Neural cell (in vitro differentiated cells): Measurements from ENCODE around the gene GTF2F1. TPM values are rescaled to one million over a fixed set of nuclear protein-coding genes. Genes with fewer than 3 reads are reported as not detected.

Experiments used
- H2AFZ ChIP-seq: fragments of 200-600, 300-800 bp; sonication (generic), shearing (Covaris generic); 2 replicates; pipeline ENCODE4 v1.6.0; 2014; ENCODE audit warnings: low read depth, mild to moderate bottlenecking, antibody characterized with exemption, low read length, moderate library complexity
- H3F3A ChIP-seq: fragments of 200-600 bp; shearing (Covaris generic); 2 replicates; pipeline ENCODE4 v1.6.1; 2016; ENCODE audit warnings: mild to moderate bottlenecking, moderate library complexity, mixed read lengths, antibody characterized with exemption, low read length; ENCODE audit not compliant: insufficient read depth, poor library complexity, severe bottlenecking
- H3K27ac ChIP-seq: fragments of 200-600, 300-800 bp; sonication (generic), shearing (Covaris generic); 2 replicates; pipeline ENCODE4 v1.5.1; 2014; ENCODE audit warnings: mild to moderate bottlenecking, low read length, moderate library complexity
- H3K27me3 ChIP-seq: fragments of 300-800, 200-600 bp; sonication (generic), shearing (Covaris generic); 2 replicates; pipeline ENCODE4 v1.6.0; 2014; ENCODE audit warnings: mild to moderate bottlenecking, low read depth, low read length, moderate library complexity; ENCODE audit not compliant: insufficient read depth
- H3K36me3 ChIP-seq: fragments of 300-800, 200-600 bp; sonication (generic), shearing (Covaris generic); 2 replicates; pipeline ENCODE4 v1.5.1; 2014; ENCODE audit warnings: mild to moderate bottlenecking, antibody characterized with exemption, low read length, moderate library complexity; ENCODE audit not compliant: insufficient read depth
- H3K4me2 ChIP-seq: fragments of 300-800, 200-600 bp; sonication (generic), shearing (Covaris generic); 2 replicates; pipeline ENCODE4 v1.6.0; 2014; ENCODE audit warnings: mild to moderate bottlenecking, low read length
- H3K4me3 ChIP-seq: fragments of 300-800, 200-600 bp; sonication (generic), shearing (Covaris generic); 2 replicates; pipeline ENCODE4 v1.5.1; 2014; ENCODE audit warnings: mild to moderate bottlenecking, low read length, moderate library complexity
- H3K79me2 ChIP-seq: fragments of 200-600 bp; shearing (Covaris generic); replicated peaks from 2 replicates; pipeline ENCODE4 v1.6.0; 2014; ENCODE audit warnings: mild to moderate bottlenecking, low read length, moderate library complexity; ENCODE audit not compliant: insufficient read depth
- H3K9ac ChIP-seq: fragments of 300-800, 200-600 bp; sonication (generic), shearing (Covaris generic); 2 replicates; pipeline ENCODE4 v1.6.1; 2016; ENCODE audit warnings: mild to moderate bottlenecking, low read length, mixed read lengths
- H3K9me2 ChIP-seq: fragments of 200-600 bp; shearing (Covaris generic); 2 replicates; pipeline ENCODE4 v1.6.1; 2016; ENCODE audit warnings: mild to moderate bottlenecking, low read length, mixed read lengths; ENCODE audit not compliant: insufficient read depth
- H3K9me3 ChIP-seq: fragments of 200-600, 300-800 bp; sonication (generic), shearing (Covaris generic); 2 replicates; pipeline ENCODE4 v1.6.1; 2016; ENCODE audit warnings: mild to moderate bottlenecking, mixed run types, low read length, moderate library complexity, mixed read lengths
- H4K20me1 ChIP-seq: fragments of 200-600 bp; shearing (Covaris generic); 2 replicates; pipeline ENCODE4 v1.6.1; 2016; ENCODE audit warnings: mild to moderate bottlenecking, mixed run types; ENCODE audit not compliant: insufficient read depth
- EP300 ChIP-seq: fragments of 450-650 bp; conservative IDR thresholded peaks from 2 replicates; pipeline ENCODE4 v1.6.1; 2014; ENCODE audit warnings: antibody characterized with exemption, mild to moderate bottlenecking, moderate library complexity; ENCODE audit not compliant: poor library complexity, severe bottlenecking
- EZH2 ChIP-seq: fragments of 200-600, 300-800 bp; shearing (Covaris generic), sonication (generic); IDR thresholded peaks from 2 replicates; pipeline ENCODE4 v1.6.1; 2014; ENCODE audit warnings: antibody characterized with exemption, low read length, borderline replicate concordance, mild to moderate bottlenecking; ENCODE audit not compliant: insufficient read depth, poor library complexity, severe bottlenecking
- MXI1 ChIP-seq: fragments of 450-650 bp; conservative IDR thresholded peaks from 2 replicates; pipeline ENCODE4 v1.6.1; 2014; ENCODE audit warnings: antibody characterized with exemption, mild to moderate bottlenecking; ENCODE audit not compliant: poor library complexity, severe bottlenecking
- POLR2AphosphoS5 ChIP-seq: IDR thresholded peaks from 2 replicates; pipeline ENCODE4 v1.6.1; 2012
- RAD21 ChIP-seq: fragments of 450-650 bp; conservative IDR thresholded peaks from 2 replicates; pipeline ENCODE4 v1.6.1; 2014; ENCODE audit warnings: antibody characterized with exemption, mild to moderate bottlenecking, moderate library complexity
- SMC3 ChIP-seq: fragments of 450-650 bp; conservative IDR thresholded peaks from 2 replicates; pipeline ENCODE4 v1.6.1; 2014; ENCODE audit warnings: antibody characterized with exemption, mild to moderate bottlenecking, moderate library complexity; ENCODE audit not compliant: poor library complexity
- TAF1 ChIP-seq: IDR thresholded peaks from 2 replicates; pipeline ENCODE4 v1.6.1; 2012; ENCODE audit warnings: low read depth
- polyA plus RNA-seq: library from polyadenylated mRNA; depleted of rRNA; stranded (reverse); fragments of >200 nt; gene quantifications from 2 replicates; pipeline ENCODE4 v1.2.3, GENCODE V29; 2014
- TF ChIP-seq, protein P1 (sequence below): fragments of 450-650 bp; IDR thresholded peaks from 2 replicates; pipeline ENCODE4 v1.5.1; 2014; ENCODE audit warnings: antibody characterized with exemption, mild to moderate bottlenecking, moderate library complexity; ENCODE audit not compliant: poor library complexity, severe bottlenecking
- TF ChIP-seq, protein P2 (sequence below): IDR thresholded peaks from 2 replicates; pipeline ENCODE4 v1.6.1; 2012; ENCODE audit warnings: borderline replicate concordance

Gene GTF2F1
- polyA plus RNA-seq, 1 donor from 2014 or later: 53.9 TPM

DNA sequence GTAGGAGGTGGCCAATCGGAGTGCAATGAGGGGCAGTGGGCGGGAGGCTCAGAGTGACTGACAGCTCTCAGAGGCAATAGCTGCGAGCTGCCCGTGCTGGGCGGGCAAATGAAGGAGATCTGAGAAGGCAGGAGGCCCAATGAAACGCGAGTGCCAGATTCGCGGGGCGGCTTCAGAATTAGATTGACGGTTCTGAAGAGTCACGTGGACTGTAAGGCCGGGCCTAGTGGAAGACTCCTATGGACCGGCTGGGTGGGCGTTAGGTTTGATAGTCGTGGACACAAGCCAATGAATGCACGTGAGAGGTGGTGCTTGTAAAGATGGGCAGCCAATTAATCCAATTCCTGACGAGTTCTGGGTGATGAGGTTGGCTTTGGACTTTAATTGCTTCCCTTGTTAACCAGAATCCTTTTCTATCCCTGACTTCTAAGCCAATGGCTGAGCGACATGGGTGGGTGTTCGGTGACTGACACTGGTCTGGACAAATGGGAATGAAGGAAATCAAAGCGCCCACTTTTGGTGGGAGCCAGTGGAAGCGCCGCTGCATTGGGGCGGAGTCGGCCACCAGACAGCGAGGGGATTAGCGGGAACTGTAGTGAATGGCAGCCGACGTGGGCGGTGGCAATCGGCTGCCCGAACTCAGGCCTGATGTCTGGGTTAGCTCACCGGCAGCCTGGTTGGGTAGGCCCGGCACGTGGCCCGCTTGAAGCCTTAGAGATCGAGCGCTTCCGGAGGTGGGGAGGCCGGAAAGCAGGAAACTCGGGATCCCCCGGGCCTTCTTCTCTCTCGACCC lies 32.2 kb upstream of the GTF2F1 start:
- peak overlapping the region; percentile 54 for H3K4me3 ChIP-seq
- H3K36me3 ChIP-seq: no peaks in the 10 kb centered on the region
- H4K20me1 ChIP-seq: peaks cover 24% of the 10 kb centered on the region
- TF ChIP-seq TAF1 (no peak), POLR2AphosphoS5 (peak; percentile 66), EZH2 (no peak), EP300 (no peak), RAD21 (no peak), MXI1 (peak; percentile 42), SMC3 (peak; percentile 25)
- TF ChIP-seq, protein P1, sequence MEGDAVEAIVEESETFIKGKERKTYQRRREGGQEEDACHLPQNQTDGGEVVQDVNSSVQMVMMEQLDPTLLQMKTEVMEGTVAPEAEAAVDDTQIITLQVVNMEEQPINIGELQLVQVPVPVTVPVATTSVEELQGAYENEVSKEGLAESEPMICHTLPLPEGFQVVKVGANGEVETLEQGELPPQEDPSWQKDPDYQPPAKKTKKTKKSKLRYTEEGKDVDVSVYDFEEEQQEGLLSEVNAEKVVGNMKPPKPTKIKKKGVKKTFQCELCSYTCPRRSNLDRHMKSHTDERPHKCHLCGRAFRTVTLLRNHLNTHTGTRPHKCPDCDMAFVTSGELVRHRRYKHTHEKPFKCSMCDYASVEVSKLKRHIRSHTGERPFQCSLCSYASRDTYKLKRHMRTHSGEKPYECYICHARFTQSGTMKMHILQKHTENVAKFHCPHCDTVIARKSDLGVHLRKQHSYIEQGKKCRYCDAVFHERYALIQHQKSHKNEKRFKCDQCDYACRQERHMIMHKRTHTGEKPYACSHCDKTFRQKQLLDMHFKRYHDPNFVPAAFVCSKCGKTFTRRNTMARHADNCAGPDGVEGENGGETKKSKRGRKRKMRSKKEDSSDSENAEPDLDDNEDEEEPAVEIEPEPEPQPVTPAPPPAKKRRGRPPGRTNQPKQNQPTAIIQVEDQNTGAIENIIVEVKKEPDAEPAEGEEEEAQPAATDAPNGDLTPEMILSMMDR: peak; percentile 64
- TF ChIP-seq, protein P2, sequence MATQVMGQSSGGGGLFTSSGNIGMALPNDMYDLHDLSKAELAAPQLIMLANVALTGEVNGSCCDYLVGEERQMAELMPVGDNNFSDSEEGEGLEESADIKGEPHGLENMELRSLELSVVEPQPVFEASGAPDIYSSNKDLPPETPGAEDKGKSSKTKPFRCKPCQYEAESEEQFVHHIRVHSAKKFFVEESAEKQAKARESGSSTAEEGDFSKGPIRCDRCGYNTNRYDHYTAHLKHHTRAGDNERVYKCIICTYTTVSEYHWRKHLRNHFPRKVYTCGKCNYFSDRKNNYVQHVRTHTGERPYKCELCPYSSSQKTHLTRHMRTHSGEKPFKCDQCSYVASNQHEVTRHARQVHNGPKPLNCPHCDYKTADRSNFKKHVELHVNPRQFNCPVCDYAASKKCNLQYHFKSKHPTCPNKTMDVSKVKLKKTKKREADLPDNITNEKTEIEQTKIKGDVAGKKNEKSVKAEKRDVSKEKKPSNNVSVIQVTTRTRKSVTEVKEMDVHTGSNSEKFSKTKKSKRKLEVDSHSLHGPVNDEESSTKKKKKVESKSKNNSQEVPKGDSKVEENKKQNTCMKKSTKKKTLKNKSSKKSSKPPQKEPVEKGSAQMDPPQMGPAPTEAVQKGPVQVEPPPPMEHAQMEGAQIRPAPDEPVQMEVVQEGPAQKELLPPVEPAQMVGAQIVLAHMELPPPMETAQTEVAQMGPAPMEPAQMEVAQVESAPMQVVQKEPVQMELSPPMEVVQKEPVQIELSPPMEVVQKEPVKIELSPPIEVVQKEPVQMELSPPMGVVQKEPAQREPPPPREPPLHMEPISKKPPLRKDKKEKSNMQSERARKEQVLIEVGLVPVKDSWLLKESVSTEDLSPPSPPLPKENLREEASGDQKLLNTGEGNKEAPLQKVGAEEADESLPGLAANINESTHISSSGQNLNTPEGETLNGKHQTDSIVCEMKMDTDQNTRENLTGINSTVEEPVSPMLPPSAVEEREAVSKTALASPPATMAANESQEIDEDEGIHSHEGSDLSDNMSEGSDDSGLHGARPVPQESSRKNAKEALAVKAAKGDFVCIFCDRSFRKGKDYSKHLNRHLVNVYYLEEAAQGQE: peak; percentile 27
- H3F3A ChIP-seq: no peaks in the 10 kb centered on the region
- peak overlapping the region; percentile 41 for H2AFZ ChIP-seq
- H3K4me2 ChIP-seq: no peak overlapping the region
- peak overlapping the region; percentile 59 for H3K9ac ChIP-seq
- no peaks in the 10 kb centered on the region for H3K9me3 ChIP-seq
- H3K27me3 ChIP-seq: no peaks in the 10 kb centered on the region
- H3K79me2 ChIP-seq: peaks cover 35% of the 10 kb centered on the region
- H3K9me2 ChIP-seq: no peaks in the 10 kb centered on the region
- H3K27ac ChIP-seq: peak overlapping the region; percentile 85

DNA sequence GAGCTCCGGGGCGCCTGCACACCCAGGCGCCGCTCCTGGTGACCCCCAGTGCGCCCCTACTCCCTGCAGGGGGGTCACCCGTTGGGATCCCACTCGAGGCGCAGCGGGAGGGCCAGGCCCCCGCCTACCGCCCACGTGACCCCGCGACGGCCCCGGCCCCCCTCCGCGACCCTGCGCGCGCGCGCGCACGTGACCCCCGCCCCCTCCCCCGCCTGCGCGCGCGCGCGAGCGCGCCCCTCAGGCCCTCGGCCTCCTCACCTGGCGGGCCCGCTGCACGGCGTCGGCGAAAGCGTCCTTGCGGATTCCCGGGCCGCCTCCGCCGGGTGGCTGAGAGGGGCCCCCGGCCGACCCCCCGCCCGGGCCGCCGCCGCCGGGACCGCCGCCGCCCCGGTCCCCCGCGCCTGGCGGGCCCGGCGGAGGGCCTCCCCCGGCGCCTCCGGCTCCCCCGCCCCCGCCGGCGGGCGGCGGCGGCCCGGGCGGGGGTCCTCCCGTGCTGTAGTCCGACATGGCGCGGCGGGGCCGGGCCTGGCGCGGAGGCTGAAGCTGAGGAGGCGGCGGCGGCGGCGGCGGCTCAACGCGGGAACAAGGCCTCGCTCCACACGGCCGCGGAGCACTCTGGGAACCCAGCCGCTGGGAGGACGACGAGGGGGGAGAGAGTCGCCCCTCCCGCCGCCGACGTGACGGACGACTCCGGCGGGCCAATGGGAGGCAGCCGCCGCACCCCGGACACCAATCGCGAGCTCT lies 31.4 kb upstream of the GTF2F1 start, which contains the start of gene KHSRP:
TSS of gene KHSRP (minus strand) at position 617 of the 744 bp plus-strand sequence. CDS start at position 507, 110 bp downstream.
- Histone ChIP-seq H3K4me2 (peak within 1 kb of the TSS; percentile 81), H3F3A (no peaks in the 10 kb centered on the region), H3K4me3 (peak within 1 kb of the TSS; percentile 96), H4K20me1 (peaks cover 26% of the 10 kb centered on the region), H3K9me2 (no peaks in the 10 kb centered on the region), H3K27ac (peak within 1 kb of the TSS; percentile 85), H3K27me3 (no peaks in the 10 kb centered on the region), H3K79me2 (peaks cover 38% of the 10 kb centered on the region), H2AFZ (peak within 1 kb of the TSS; percentile 41), H3K36me3 (no peaks in the 10 kb centered on the region), H3K9me3 (no peaks in the 10 kb centered on the region), H3K9ac (peak within 1 kb of the TSS; percentile 84)
- TF ChIP-seq MXI1 (peak; percentile 31), POLR2AphosphoS5 (peak; percentile 96), EZH2 (no peak)
- TF ChIP-seq, protein P2: peak; percentile 54
